GM19372 (cell line): ENCODE data around the gene GLI1.
"Not testable (repeated sequence)": the region's sequence is repeated elsewhere in the genome, so short reads cannot be mapped to it uniquely, and the experiment has no call there.

Experiments used
- ATAC-seq: cut with Tn5 transposase; IDR thresholded peaks from one replicate; pipeline ENCODE4 v1.9.1; 2021; ENCODE audit warnings: mild to moderate bottlenecking, low read depth, moderate library complexity; ENCODE audit not compliant: unreplicated experiment

Gene GLI1

GRCh38 chr12:57459750-57460467 is at the start of gene GLI1:
Gene GLI1 (plus strand): TSS chr12:57459785. CDS start chr12:57463692, 3,907 bp downstream.
- ATAC-seq: no peak

- no peak for ATAC-seq
These were observed 49.1 kb upstream of the GLI1 start for GRCh38 chr12:57410534-57410933.

DNA sequence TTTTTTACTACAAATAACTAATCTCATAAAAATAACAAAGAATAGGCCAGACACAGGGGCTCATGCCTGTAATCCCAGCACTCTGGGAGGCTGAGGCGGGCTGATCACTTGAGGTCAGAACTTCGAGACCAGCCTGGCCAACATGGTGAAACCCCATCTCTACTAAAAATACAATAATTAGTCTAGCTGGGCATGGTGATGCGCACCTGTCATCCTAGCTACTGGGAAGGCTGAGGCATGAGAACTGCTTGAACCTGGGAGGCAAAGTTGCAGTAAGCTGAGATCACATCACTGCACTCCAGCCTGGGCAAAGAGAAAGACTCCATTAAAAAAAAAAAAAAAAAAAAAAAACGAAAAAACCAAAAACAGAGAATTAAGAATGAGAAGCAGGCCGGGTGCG is 45.4 kb upstream of the GLI1 start:
- ATAC-seq: not testable (repeated sequence)

DNA sequence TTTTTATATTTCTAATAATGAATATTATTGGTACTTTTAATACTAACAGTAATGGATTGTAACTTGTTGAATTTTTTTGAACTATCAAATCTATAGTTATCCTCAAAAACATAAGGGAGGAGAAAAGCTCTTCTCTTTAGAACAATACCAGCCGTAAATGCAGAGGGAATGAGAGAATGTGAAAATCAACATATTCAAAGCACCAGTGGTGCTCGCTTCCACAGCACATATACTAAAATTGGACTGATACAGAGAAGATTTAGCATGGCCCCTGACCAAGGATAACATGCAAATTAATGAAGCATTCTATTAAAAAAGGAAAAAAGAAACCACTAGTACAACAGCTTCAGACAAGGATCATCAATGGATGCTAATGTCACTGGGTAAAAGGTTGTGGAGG is 44.5 kb upstream of the GLI1 start:
- ATAC-seq: no peak

GRCh38 chr12:57416039-57416996 is 43.3 kb upstream of the GLI1 start:
- ATAC-seq: no peak

DNA sequence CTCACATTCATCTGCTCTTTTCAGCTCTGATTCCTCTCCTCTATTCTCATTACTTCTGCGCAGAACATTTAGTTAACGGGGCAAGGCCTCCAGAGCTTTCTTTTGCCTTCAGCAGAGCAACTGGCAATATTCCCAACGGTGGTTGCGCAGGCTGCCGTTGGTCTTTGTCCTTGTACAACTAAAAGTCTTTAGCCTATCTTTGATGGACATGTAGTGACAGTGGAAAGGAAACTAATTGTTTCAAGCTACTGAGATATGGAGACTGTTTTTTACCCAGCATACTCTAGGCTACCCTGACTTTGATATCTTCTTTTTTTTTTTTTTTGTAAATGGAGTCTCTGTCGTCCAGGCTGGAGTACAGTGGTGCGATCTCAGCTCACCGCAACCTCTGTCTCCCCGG is 41.3 kb upstream of the GLI1 start:
- ATAC-seq: no peak

DNA sequence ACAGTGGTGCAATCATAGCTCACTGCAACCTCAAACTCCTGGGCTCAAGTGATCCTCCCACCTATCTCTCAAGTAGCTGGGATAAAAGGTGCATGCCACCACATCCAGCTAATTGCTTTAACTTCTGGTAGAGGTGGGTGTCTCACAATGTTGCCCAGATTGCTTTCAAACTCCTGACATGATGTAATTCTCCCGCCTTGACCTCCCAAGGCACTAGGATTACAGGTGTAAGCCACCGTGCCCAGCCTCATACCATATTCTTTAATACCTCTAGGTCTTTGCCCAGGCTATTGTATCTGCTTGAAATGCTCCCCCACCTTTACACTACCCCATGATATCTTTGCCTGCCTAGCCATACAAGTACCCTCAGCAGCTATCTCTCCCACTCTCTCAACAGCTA is 40.1 kb upstream of the GLI1 start:
- ATAC-seq: no peak

- ATAC-seq: no peak
These were observed 39.1 kb upstream of the GLI1 start for GRCh38 chr12:57420482-57420881.

DNA sequence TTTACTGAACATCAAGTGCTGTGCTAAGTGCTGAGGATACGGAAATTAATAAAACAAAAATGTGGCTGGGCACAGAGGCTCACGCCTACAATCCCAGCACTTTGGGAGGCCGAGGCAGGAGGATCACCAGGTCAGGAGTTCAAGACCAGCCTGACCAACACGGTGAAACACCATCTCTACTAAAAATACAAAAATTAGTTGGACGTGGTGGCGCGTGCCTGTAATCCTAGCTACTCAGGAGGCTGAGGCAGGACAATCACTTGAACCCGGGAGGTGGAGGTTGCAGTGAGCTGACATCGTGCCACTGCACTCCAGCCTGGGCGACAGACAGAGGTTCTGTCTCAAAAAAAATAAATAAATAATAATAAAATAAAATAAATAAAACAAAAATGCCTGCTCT is 32.6 kb upstream of the GLI1 start:
- not testable (repeated sequence) for ATAC-seq

- ATAC-seq: no peak
These were observed 30.6 kb upstream of the GLI1 start for GRCh38 chr12:57428965-57429364.

DNA sequence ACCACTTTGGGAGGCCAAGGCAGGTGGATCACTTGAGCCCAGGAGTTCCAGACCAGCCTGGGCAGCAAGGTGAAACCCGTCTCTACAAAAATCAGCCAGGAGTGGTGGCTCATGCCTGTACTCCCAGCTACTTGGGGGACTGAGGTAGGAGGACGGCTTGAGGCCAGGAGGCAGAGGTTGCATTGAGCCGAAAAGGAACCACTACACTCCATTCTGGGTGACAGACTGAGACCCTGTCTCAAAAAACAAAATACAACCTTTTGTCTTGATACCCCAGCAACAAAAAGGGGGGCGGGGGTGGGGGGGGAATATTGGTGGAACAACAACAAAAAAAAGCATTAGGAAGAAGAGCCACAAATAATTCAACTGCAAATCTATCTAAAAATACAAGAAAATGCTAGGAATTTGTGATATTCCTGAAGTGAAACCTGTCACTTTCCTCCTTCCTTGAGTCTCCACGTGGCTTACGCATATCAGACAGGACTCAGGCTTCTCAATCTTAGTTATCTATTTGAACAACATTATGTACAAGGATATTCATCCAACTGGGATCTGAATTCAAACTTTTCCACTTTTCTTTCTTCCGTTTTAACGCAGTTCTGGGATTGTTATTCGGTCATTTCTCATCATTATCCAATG is 30.0 kb upstream of the GLI1 start:
- ATAC-seq: no peak

DNA sequence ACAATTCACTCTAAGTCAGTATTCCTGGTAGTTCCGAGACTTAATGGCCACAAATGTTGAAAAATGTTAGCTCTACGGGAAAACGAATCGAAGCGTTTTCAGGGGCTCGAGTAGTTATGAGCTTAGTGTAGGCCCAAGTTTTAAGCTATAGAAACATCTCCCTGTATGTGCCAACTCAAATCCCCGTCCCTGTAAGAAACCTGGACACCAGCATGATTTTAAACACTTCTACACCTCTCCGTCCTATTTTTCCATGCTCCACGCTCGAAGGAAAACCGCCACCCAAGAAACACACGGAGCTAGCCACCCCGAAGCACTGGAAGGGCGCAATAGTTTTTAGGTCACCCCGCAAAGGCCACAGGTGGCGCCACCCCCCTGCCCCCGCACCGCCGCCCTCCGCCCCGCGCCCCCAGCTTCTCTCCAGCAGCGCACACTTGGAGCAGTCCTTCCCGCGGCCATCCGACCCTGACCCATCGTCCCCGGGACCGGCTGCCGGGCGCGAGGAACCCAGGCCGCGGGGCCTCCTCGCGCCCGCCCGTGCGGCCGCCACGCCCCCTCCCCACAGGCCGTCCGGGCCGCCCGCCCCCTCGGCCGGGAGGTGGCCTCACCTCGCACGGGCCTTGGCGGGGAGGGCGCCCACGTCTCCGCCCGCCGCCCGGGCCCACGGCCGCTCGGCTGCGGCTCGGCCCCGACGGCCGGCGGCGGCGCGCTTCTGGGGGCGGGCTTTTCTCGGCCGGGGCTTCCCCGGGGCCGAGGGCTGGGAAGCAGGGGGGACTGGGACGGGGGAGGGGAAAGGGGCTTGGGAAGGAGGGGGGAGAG is 29.3 kb upstream of the GLI1 start:
- peak; percentile 57 for ATAC-seq

- ATAC-seq: peak; percentile 91
These were observed 28.5 kb upstream of the GLI1 start, which contains the start of gene R3HDM2 for GRCh38 chr12:57430931-57431566. Gene R3HDM2 (minus strand): TSS chr12:57431043. CDS start chr12:57310428, 120,615 bp downstream.

- no peak for ATAC-seq
These were observed 27.9 kb upstream of the GLI1 start for GRCh38 chr12:57431654-57432188.

DNA sequence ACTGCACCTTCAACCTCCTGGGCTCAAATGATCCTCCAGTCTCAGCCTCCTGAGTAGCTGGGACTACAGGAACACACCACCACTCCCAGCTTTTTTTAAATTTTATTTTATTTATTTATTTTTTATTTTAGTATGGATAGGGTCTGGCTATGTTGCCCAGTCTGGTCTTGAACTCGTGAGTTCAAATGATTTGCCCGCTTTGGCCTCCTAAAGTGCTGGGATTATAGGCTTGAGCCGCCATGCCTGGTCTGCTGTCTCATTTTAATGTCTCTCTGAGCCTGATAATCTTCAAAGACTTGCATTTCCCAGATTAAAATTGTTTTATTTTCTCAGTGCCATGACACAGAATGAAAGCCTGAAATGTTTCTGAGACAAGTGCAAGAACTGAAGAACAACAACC is 26.2 kb upstream of the GLI1 start:
- no peak for ATAC-seq

DNA sequence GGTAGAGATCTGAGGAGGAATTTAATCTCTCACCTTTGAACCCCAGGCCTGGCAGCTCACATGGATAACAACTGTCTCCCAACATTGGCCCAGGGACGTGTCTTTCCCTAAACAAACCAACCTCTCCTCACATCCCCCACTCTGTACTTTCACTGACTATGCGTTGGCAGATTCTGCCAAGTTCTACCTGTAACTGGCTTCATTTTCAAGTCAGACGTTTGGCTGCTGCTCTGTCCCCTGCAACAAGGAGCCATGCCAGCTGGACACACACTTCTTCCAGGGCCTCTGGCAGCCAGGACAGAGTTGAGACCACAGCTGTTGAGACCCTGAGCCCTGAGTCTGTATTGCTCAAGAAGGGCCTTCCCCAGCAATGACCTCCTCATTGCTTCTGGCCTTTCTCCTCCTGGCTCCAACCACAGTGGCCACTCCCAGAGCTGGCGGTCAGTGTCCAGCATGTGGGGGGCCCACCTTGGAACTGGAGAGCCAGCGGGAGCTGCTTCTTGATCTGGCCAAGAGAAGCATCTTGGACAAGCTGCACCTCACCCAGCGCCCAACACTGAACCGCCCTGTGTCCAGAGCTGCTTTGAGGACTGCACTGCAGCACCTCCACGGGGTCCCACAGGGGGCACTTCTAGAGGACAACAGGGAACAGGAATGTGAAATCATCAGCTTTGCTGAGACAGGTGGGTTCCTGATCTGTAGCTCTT is 24.9 kb upstream of the GLI1 start, which contains the start of gene INHBC:
Gene INHBC (plus strand): TSS at position 268 of the 707 bp plus-strand sequence. CDS start 103 bp downstream, at position 371.
- no peak for ATAC-seq

GRCh38 chr12:57435293-57435692 is 24.3 kb upstream of the GLI1 start:
- ATAC-seq: no peak

DNA sequence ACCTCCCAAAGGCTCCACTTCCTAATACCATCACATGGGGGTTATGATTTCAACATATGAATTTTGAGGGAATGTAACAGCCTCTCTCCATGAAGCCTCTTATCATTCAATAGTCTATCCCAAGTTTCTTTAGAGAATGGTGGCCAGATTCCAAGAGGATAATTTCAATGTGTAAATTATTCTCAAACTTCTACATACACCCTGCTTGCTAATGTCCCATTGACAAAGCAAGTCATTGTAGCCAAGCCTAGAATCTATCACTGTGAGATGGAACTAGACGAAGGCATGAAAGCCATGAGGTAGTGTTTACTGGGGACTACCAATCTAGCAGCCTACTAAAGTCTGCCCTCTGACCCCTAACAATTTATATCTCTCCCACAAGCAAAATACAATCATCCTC is 21.2 kb upstream of the GLI1 start:
- ATAC-seq: no peak
